ENCODE data around the gene ABO.

- TF ChIP-seq POLR2A (IDR thresholded peaks at IDR 0.05) (no peak), CTCF (IDR thresholded peaks at IDR 0.05) (no peak)
Measured at GRCh38 chr9:133290751-133291302, 15.8 kb upstream of the ABO start.
